ENCODE measurements around the gene ENG.
"Not testable (repeated sequence)": the region's sequence is repeated elsewhere in the genome, so short reads cannot be mapped to it uniquely, and the experiment has no call there.

Gene ENG

GRCh38 chr9:127838375-127839078 lies 15.9 kb downstream of the ENG start:
- DNase-seq: no peak

GRCh38 chr9:127837346-127837745 lies 17.1 kb downstream of the ENG start:
- peak; percentile 86 for DNase-seq

GRCh38 chr9:127836561-127836960 lies 17.9 kb downstream of the ENG start:
- not testable (repeated sequence) for DNase-seq

DNA sequence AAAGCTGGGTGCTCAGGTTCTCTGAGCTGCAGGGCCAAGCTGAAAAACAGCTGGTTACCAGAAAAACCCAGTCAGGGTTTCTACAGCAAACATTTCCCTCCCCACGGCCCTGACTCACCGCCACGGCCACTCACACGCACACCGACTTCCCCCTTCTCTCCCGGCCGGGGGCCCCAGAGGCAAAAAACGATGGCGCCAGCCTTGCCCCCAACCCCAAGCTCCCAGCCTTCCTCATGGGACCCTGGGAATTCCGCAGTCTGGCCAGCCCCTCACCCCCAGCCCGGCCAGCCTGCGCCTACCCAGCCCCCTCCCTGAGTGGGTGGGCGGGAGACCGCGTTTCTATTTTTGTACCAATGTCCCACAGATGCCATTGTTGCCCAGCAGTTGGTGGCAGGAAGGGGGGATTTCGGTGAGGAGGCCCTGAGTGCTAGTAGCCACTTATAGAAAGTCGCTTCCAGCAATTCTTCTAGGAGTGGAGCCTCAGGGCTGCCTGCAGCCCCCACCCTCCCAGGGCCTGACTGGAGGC lies 18.4 kb downstream of the ENG start:
- no peak for DNase-seq

DNA sequence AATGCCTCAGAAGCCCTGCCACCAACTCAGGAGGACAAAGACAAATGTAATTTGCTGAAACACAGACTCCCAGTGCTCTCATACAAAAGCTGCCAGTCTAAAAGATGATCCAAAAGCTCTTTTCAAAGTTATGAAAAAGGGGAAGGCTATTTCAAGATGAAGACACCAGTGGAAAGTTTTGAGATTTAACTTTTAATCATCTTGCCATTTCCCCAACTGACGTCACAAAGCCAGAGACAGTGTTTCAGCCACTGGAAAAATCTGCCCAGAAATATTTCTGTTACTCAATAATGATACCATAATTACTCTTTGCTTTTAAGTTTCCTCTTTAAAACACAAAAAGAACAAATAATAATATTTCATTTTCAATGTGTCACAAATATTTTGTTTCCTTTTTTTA lies 20.9 kb downstream of the ENG start:
- no peak for DNase-seq

DNA sequence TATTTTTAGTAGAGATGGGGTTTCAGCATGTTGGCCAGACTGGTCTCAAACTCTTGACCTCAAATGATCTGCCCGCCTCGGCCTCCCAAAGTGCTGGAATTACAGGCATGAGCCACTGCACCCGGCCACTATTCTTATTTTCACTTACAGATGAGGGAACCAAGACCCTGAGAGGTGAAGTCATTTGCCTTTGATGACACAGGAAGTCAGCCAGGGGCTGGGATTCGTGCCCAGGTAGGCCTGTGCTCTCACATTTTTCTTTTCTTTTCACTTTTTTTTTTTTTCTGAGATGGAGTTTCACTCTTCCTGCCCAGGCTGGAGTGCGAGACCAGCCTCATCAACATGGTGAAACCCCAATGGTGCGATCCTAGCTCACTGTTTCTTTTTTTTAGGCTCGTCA lies 22.2 kb downstream of the ENG start:
- no peak for DNase-seq

GRCh38 chr9:127829205-127829906 lies 25.1 kb downstream of the ENG start:
- no peak for DNase-seq

DNA sequence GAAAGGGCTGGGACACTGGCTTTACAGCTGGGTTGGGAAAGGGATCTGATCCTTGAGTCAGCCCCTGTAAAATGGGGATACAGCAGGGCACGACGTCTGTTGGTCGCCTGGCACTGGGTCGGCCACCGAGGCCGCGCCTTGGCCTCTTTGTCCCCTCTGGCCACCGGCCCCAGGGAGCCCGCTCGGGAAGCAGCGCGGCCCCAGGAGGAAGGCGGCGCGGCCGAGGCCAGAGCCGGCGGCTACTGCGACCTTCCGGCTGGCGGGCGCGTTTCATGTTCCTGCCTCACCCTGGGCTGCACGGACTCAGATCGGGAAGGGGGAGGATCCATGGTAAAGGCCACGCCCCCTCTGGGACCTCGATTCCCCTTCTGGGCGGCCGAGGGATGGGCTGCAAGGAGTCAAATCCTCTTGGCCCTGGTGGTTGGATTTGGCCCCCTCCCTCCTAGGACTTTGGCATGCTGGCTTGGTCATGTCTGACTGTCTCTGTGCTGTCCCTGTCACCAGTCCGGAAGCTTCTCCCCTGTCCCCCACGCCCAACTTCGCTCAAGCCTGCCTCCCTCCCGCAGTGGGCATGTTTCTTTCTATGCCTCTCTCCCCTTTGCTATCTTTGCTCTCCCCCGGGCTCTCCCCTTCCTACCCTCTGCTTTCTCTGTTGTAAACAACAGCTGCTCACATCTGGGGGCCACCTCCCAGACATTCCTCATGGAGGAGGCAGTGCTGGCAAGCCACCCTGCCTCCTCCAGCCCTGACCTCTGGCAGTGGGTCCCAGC lies 26.0 kb downstream of the ENG start:
- no peak for DNase-seq

DNA sequence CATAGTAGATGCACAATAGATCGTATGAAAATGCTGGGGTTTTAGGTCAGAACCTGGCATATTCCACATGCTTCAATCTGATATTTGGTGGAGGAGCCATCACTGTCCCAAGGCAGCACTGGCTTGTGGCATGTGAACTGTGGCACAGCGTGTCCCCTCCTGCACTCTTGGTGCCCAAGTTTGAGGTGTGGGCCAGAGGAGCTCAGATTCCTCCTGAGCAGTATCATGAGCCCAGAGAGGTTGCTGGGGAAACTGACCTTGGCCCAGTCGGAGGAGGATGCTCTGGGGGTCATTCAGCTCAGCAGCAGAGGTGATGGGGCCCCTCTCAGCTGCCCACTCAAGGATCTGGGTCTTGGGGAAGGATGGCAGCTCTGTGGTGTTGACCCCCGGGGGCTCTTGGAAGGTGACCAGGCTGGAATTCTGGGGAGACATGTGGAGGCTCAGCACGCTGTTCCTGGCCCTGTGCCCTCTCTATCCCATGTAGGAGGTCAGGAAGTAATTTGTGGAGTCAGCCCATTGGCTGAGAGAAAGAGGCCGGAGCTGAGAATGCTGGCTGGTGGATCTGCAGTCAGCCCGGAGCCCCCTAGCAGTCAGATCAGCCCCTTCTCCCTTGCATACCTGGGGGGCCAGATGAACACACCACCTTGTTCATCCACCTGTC lies 28.1 kb downstream of the ENG start:
- DNase-seq: no peak

DNA sequence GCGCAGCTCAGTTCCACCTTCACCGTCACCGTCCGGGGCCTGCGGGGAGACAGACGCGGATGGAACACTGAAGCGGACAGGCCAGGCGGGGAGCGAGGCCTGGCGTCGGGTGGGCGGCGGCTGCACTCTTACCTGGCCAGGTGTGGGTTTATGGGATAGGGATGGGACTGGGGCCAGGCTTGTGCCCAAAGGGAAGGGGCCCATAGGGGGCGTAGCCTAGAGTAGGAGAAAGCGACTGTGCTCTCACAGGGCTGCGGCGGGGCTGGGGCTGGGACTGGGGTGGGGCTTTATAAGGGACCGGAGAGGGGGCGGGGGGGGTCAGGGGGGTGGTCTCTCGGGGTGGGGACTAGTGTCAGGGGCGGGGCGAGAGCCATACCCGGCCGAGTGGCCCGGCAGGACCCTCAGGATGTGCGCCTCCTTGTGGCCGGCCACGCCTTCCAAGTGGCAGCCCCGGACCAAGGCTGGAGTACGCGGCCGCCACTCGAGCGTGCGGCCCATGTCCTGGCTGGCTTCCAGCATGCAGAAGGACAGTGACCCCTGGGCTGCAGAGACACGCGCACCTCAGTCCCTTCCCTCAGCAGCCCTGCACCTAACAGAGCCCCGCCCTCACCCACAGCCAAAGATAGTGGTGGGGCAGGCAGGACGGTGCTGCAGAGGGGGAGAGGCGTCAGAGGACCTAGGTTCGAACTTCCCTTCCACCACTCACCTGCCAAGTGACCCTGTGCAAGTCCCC lies 29.0 kb downstream of the ENG start:
- DNase-seq: no peak

GRCh38 chr9:127822108-127822507 lies 32.4 kb downstream of the ENG start:
- no peak for DNase-seq

GRCh38 chr9:127818574-127818973 lies 35.9 kb downstream of the ENG start:
- DNase-seq: no peak

DNA sequence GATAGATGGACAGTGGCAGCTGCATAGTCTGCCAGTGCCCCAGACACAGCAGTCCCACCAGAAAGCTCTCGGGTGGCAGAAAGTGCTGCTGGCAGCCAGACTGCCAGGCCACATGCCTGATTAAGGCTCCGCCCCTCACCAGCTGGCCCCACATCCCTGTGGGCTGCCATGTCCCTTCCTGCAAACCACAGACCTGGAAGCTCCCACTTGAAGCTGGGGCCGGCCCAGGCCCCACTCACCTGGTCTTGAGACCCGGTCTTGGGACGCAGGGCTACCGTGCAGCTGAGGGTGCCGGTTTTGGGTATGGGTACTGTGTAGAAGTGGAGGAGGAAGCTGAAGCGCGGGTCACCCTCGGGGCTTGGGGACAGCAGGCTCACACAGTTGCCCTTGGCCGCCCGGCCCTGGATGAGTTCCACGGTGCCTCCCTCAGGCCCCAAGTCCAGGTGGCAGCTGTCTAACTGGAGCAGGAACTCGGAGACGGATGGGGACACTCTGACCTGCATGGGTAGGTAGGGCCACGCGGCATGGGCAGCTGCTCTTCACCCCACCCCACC lies 36.5 kb downstream of the ENG start:
- DNase-seq: no peak

DNA sequence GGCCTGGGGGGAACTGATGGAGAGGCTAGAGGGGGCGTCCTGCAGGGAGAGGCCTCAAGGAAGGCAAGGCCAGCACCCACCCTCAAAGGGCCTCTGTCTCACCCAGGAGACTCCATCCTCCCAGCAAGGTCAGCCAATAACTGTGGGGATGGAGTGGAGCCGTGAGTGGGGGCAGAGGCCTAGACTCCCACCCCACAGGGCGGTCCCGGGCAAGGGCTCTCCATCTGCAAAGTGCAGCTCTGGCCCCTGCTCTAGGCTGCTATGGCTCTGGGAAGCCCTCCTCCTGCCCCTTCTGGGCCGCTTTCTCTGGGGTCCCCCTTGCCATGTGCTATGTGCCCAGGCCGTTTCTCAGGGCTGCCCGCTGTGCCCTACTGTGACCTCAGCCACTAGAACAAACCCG lies 37.7 kb downstream of the ENG start:
- no peak for DNase-seq

DNA sequence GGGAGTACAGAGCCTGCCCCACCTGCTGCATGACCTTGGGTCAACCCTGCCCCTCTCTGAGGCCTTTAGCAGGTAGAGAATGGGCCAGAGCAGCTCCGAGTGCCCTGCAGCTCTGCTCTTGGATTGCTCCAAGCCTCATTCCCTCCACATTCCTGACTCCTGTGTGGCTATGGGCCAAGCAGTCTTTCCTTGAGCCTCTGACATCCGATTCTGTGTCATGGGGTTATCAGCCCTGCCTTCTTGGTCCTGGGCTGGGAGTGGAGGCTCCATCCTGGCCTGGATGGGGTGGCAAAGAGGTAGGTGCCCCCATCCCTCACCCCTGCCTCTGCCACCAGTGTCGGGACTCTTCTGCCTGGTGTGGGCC lies 38.1 kb downstream of the ENG start:
- DNase-seq: no peak

- no peak for DNase-seq
Observed at GRCh38 chr9:127815512-127816361, 38.7 kb downstream of the ENG start.

DNA sequence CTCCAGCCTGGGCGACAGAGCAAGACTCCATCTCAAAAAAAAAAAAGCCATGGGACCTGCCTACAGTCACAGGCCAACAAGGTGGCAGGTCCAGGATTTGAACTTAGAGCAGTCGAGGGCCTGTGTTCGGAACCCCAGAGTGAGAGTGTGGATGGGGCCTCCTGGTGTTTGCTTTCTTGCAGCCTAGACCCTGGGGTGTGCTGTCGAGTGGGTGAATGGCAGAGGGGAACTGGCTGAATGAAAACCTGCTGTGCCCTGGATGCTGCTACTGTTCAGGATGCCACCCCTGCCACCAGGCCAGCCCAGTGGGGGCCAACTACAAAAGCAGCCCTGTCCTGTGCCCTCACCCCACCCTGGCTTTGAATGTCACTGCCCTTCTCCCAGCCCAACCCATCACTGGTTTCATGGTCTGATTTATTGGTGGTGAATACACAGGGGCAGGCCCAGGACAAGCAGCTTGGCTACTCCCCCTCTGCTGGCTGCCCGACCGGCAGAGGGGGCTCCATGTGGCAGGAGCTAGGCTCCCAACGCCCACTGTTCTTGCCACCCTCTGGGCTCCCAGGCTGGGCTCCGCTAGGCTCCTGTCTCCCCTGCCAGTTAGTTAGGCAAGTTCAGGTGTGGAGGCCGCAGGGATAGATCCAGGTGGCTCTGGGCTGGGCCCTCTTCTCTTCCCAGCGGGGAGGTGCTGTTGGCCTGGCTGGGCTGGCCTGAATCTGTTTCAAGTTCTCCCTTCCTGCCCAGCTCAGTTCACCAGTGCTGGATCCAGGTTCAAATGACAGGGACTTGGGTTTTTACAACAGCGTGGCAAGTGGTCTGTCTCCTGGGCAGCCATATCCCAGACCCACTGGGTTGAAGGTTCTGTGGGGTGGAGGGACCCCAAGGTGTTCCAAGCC lies 39.6 kb downstream of the ENG start:
- no peak for DNase-seq

- DNase-seq: no peak
Observed at GRCh38 chr9:127813686-127814226, 40.7 kb downstream of the ENG start.

- no peak for DNase-seq
Observed at GRCh38 chr9:127812936-127813675, 41.4 kb downstream of the ENG start.
